Embryonic facial prominence (tissue), 1 donor: ENCODE data around the gene PM20D2.

Experiments used
- DNase-seq: peaks from one replicate; pipeline ENCODE4 v3.0.0-alpha.2; 2016; ENCODE audit errors: extremely low spot score

The PM20D2 gene

GRCh38 chr6:89200706-89201215, 54.9 kb downstream of the PM20D2 start:
- no peak for DNase-seq

- no peak for DNase-seq
These were observed 58.2 kb downstream of the PM20D2 start for GRCh38 chr6:89204096-89204495.

DNA sequence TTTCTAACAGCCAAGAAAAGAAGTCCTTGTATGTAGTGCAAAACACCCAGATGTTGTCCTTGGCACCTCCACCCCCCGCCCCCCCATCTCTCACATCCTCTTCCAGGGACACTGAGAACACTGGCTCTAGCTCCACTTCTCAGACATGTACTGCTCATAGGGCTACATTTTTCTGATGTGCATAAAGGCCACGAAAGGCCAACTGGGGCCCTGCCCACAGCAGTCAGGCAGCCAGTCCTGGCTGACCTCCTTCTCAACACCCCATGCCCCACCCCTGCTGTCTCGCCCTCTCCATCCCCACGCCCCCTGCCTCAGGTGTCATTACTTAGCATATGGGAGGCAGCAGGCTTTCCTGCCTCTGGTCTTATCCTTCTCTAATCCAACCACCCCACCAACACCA, 60.0 kb downstream of the PM20D2 start:
- no peak for DNase-seq

DNA sequence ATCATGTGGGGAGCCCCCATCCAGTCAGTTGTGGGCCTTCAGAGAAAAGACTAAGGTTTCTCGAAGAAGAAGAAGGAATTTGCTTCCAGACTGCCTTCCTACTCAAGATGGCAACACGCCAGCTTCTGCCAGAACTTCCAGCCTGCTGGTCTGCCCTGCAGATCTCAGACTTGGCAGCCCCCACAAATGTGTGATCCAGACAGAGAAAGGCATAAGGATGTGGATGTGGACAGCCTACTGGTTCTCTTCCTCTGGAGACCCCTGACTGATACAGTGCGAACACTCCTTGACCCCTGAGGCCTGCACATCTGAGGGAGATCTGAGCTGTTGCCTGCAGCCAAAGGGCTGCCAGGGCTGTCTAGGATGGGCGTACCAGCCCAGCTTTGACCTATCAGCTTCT, 62.7 kb downstream of the PM20D2 start:
- no peak for DNase-seq

GRCh38 chr6:89209457-89209856, 63.6 kb downstream of the PM20D2 start:
- DNase-seq: no peak

DNA sequence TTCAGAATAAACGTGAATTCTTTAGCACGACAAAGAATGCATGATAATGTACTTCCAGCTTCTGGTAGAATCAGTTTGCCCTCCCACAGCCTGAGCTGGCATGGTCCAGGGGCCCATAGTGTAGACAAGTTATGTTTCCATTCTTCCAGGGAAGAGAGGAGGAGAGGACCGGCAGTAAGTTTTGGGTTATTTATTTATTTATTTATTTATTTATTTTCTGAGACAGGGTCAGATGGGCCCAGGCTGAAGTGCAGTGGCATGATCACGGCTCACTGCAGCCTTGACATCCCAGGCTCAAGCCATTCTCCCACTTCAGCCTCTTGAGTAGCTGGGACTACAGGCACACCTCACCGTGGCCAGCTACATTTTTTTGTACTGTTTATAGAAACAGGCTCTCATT, 66.6 kb downstream of the PM20D2 start:
- no peak for DNase-seq

DNA sequence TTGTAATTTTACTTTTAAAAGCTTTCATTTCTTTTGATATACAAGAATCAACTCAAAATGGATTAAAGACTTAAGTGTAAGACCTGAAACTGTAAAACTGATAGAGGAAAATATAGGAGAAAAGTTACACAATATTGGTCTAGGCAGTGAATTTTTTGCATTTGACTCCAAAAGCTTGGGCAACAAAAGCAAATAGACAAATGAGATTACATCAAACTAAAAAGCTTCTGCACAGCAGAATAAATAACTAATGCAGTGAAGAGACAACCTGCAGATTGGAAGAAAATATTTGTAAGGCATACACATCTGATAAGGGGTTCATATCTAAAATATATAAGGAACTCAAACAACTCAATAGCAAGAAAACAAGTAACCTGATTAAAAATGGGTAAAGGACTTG, 68.3 kb downstream of the PM20D2 start:
- no peak for DNase-seq
